Fibroblast of lung (primary cell): Measurements from ENCODE around the gene CLEC2A. TPM values are rescaled to one million over a fixed set of nuclear protein-coding genes. Genes with fewer than 3 reads are reported as not detected.

Experiments used
- DNase-seq, 2 donors: peaks; one replicate each; pipeline versions ENCODE4 v3.0.0 to v3.0.0-alpha.2; 2010; ENCODE audit warnings: low read depth in 2 of 2
- H2AFZ ChIP-seq: 2 replicates; pipeline ENCODE4 v1.5.1; 2012; ENCODE audit warnings: low read length, control low read depth, inconsistent platforms
- H3K27ac ChIP-seq: 2 replicates; pipeline ENCODE4 v1.5.1; 2011; ENCODE audit warnings: low read length, control low read depth; ENCODE audit not compliant: insufficient read depth
- H3K27me3 ChIP-seq: 2 replicates; pipeline ENCODE4 v1.5.1; 2011; ENCODE audit warnings: mild to moderate bottlenecking, low read length; ENCODE audit not compliant: control insufficient read depth, insufficient read depth
- H3K36me3 ChIP-seq: 2 replicates; pipeline ENCODE4 v1.5.1; 2011; ENCODE audit warnings: low read length; ENCODE audit not compliant: control insufficient read depth, insufficient read depth
- H3K4me1 ChIP-seq: 2 replicates; pipeline ENCODE4 v1.5.1; 2011; ENCODE audit warnings: low read length; ENCODE audit not compliant: control insufficient read depth, insufficient read depth; ENCODE audit errors: extremely low read depth
- H3K4me2 ChIP-seq: 2 replicates; pipeline ENCODE4 v1.5.1; 2011; ENCODE audit warnings: low read length, control low read depth; ENCODE audit not compliant: insufficient read depth; ENCODE audit errors: extremely low read depth
- H3K4me3 ChIP-seq, 4 experiments: fragments of 200-600 bp in 1 of 4; sonication (generic) in 1 of 4; replicated peaks in 1 of 4; 2 replicates each; pipeline ENCODE4 v1.5.1; 2011 to 2016; ENCODE audit warnings: low read length in 4 of 4, low read depth in 3 of 4, mild to moderate bottlenecking in 3 of 4, control low read depth in 2 of 4, inconsistent platforms in 1 of 4, mixed read lengths in 1 of 4; ENCODE audit not compliant: insufficient read depth in 1 of 4; ENCODE audit errors: control extremely low read depth in 1 of 4
- H3K79me2 ChIP-seq: 2 replicates; pipeline ENCODE4 v1.5.1; 2012; ENCODE audit warnings: mild to moderate bottlenecking, low read length, inconsistent platforms; ENCODE audit not compliant: control insufficient read depth, insufficient read depth
- H3K9ac ChIP-seq: 2 replicates; pipeline ENCODE4 v1.5.1; 2011; ENCODE audit warnings: mild to moderate bottlenecking, low read length, control low read depth; ENCODE audit not compliant: insufficient read depth
- H3K9me3 ChIP-seq: 2 replicates; pipeline ENCODE4 v1.5.1; 2012; ENCODE audit warnings: low read depth, low read length; ENCODE audit not compliant: control insufficient read depth, insufficient read depth
- H4K20me1 ChIP-seq: 2 replicates; pipeline ENCODE4 v1.5.1; 2011; ENCODE audit warnings: low read length; ENCODE audit not compliant: control insufficient read depth, insufficient read depth; ENCODE audit errors: extremely low read depth
- EZH2 ChIP-seq: IDR thresholded peaks from 2 replicates; pipeline ENCODE4 v1.5.1; 2012; ENCODE audit warnings: low read length, control low read depth, mild to moderate bottlenecking; ENCODE audit errors: missing control alignments
- polyA plus RNA-seq, 2 donors: library from polyadenylated mRNA; depleted of rRNA in 1 of 2; stranded (reverse) in 1 of 2; unstranded in 1 of 2; fragments of >200 nt; gene quantifications; 2 replicates each; pipeline ENCODE4 v1.2.1, GENCODE V29; 2011 to 2012; ENCODE audit warnings: missing spikeins in 1 of 2
- total RNA-seq: library from RNA; depleted of rRNA; stranded (reverse); fragments of >200 nt; gene quantifications from 2 replicates; pipeline ENCODE4 v1.2.1, GENCODE V29; 2014
- TF ChIP-seq, protein P1 (sequence below), 2 donors: IDR thresholded peaks in 1 of 2; conservative IDR thresholded peaks in 1 of 2; 1 replicate in 1 of 2; 2 replicates in 1 of 2; pipeline ENCODE4 v1.5.1; 2011 to 2012; ENCODE audit warnings: low read length in 2 of 2, control low read depth in 1 of 2, inconsistent platforms in 1 of 2, low read depth in 1 of 2, mild to moderate bottlenecking in 1 of 2

Gene CLEC2A
- total and polyA plus RNA-seq, 2 donors (not counting 1 experiment from before 2014, with no cell fraction given) = not detected

DNA sequence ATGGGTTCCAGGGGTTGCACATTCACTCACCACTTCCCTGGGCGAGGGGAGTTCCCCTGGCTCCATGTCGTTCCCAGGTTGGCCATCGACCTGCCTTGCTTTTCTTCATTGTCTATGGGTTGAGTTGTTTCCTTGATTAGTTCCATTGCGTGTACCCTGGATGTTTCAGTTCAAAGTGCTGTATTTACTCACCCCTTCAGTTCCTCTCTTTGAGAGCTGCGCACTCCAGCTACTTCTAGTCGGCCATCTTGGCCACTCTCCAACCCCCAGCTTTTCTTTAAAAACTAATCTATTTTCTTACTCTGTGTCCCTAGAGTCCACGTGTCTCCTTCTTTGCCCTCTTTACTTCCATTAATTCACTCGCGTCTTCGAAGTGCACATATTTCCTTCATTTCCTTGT, 11.7 kb downstream of the CLEC2A start:
- no peak overlapping the region for H2AFZ ChIP-seq
- H3K27me3 ChIP-seq = no peaks in the 10 kb centered on the region
- no peak overlapping the region for H3K4me3 ChIP-seq
- no peaks in the 10 kb centered on the region for H3K79me2 ChIP-seq
- no peaks in the 10 kb centered on the region for H4K20me1 ChIP-seq
- no peak overlapping the region for H3K9ac ChIP-seq
- H3K36me3 ChIP-seq = no peaks in the 10 kb centered on the region
- no peak overlapping the region for H3K27ac ChIP-seq
- DNase-seq = no peak
- TF ChIP-seq, protein P1, sequence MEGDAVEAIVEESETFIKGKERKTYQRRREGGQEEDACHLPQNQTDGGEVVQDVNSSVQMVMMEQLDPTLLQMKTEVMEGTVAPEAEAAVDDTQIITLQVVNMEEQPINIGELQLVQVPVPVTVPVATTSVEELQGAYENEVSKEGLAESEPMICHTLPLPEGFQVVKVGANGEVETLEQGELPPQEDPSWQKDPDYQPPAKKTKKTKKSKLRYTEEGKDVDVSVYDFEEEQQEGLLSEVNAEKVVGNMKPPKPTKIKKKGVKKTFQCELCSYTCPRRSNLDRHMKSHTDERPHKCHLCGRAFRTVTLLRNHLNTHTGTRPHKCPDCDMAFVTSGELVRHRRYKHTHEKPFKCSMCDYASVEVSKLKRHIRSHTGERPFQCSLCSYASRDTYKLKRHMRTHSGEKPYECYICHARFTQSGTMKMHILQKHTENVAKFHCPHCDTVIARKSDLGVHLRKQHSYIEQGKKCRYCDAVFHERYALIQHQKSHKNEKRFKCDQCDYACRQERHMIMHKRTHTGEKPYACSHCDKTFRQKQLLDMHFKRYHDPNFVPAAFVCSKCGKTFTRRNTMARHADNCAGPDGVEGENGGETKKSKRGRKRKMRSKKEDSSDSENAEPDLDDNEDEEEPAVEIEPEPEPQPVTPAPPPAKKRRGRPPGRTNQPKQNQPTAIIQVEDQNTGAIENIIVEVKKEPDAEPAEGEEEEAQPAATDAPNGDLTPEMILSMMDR (conservative IDR thresholded peaks at IDR 0.05 in 1 of 2, IDR thresholded peaks at IDR 0.05 in 1 of 2; ENCODE audit: low read depth in 1 of 2, low read length in 2 of 2) = no peak
- no peak for TF ChIP-seq EZH2
- no peak overlapping the region for H3K4me2 ChIP-seq
- H3K9me3 ChIP-seq = no peaks in the 10 kb centered on the region
- no peaks in the 10 kb centered on the region for H3K4me1 ChIP-seq

DNA sequence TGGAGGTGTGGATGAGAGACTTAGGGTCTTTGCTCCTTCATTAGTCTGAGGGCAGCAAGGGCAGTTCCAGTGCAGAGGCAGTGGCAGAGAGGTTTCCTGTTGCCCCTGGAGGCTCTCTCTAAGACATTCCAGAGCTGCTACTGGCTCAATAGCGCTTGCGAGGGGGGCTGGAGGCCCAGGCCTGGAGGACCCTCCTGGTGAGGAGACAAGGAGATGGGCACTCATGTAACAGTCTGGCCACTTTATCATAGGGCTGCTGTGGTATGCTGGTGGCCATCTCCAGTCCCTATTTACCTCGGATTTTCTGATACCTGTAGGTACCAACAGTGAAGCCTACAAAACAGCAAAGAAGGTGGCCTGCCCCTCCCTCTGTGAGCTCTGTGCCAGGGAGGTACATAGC, 12.7 kb downstream of the CLEC2A start:
- Histone ChIP-seq H3K9ac (no peak overlapping the region), H2AFZ (no peak overlapping the region), H3K27ac (no peak overlapping the region), H4K20me1 (no peaks in the 10 kb centered on the region), H3K27me3 (no peaks in the 10 kb centered on the region), H3K4me2 (no peak overlapping the region), H3K36me3 (no peaks in the 10 kb centered on the region), H3K4me3 (no peak overlapping the region), H3K4me1 (no peaks in the 10 kb centered on the region), H3K9me3 (no peaks in the 10 kb centered on the region), H3K79me2 (no peaks in the 10 kb centered on the region)
- no peak for TF ChIP-seq EZH2
- TF ChIP-seq, protein P1 (conservative IDR thresholded peaks at IDR 0.05 in 1 of 2, IDR thresholded peaks at IDR 0.05 in 1 of 2; ENCODE audit: low read depth in 1 of 2, low read length in 2 of 2) = no peak
- DNase-seq = no peak

DNA sequence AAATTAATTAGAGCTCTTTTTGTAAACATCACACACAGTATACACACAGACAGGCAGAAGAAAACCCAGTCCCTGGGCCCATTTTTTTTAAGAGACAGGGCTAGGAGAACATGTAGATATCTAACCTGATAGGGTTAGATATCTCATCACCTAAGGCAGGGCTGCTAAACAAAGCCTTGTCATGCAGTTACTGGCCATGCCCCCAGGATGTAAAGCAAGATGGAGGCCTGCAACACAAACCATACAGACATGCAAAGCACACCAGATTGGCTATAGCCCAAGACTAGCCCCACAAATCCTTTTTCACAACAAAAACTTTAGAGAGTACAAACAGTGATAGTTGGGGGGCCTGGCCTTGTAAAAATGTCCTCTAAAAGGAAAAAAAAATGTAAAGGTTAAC, 20.5 kb downstream of the CLEC2A start:
- no peak overlapping the region for H3K9ac ChIP-seq
- H3K4me3 ChIP-seq = no peak overlapping the region
- no peaks in the 10 kb centered on the region for H4K20me1 ChIP-seq
- H3K4me2 ChIP-seq = no peak overlapping the region
- DNase-seq = no peak
- H3K27me3 ChIP-seq = no peaks in the 10 kb centered on the region
- no peaks in the 10 kb centered on the region for H3K4me1 ChIP-seq
- H3K27ac ChIP-seq = no peak overlapping the region
- no peaks in the 10 kb centered on the region for H3K36me3 ChIP-seq
- no peaks in the 10 kb centered on the region for H3K79me2 ChIP-seq
- H3K9me3 ChIP-seq = no peaks in the 10 kb centered on the region
- H2AFZ ChIP-seq = no peak overlapping the region
- TF ChIP-seq EZH2 = no peak
- TF ChIP-seq, protein P1 (conservative IDR thresholded peaks at IDR 0.05 in 1 of 2, IDR thresholded peaks at IDR 0.05 in 1 of 2; ENCODE audit: low read depth in 1 of 2, low read length in 2 of 2) = no peak
